Breast epithelium (tissue), 4 donors: ENCODE measurements around the gene SMAD7. TPM values are rescaled to one million over a fixed set of nuclear protein-coding genes. Genes with fewer than 3 reads are reported as not detected.

Experiments
- DNase-seq, 2 donors: peaks; one replicate each; pipeline ENCODE4 v3.0.0-alpha.2; 2019; ENCODE audit warnings: low spot score in 2 of 2
- H3K27ac ChIP-seq, 2 donors: fragments of 200-600 bp; sonication (generic) in 1 of 2; one replicate each; pipeline ENCODE4 v1.5.1; 2016 to 2019; ENCODE audit warnings: mild to moderate bottlenecking in 1 of 2
- H3K27me3 ChIP-seq, 2 donors: fragments of 200-600 bp; sonication (generic) in 1 of 2; one replicate each; pipeline versions ENCODE4 v1.5.1 to v1.6.0; 2017 to 2019; ENCODE audit warnings: control low read depth in 1 of 2, mild to moderate bottlenecking in 1 of 2
- H3K36me3 ChIP-seq: fragments of 200-600 bp; one replicate; pipeline ENCODE4 v1.5.1; 2019
- H3K4me1 ChIP-seq, 2 donors: fragments of 200-600 bp; sonication (generic); one replicate each; pipeline ENCODE4 v1.5.1; 2016 to 2019; ENCODE audit warnings: control low read depth in 1 of 2
- H3K4me3 ChIP-seq, 3 donors: fragments of 200-600 bp; sonication (generic); 1 replicate in 2 of 3; 2 replicates in 1 of 3; pipeline ENCODE4 v1.5.1; 2016 to 2019; ENCODE audit warnings: mild to moderate bottlenecking in 3 of 3, moderate library complexity in 2 of 3
- H3K9me3 ChIP-seq, 2 donors: fragments of 200-600 bp; sonication (generic) in 1 of 2; one replicate each; pipeline ENCODE4 v1.5.1; 2016 to 2019; ENCODE audit warnings: control low read depth in 1 of 2
- POLR2A ChIP-seq: fragments of 450-650 bp; IDR thresholded peaks from one replicate; pipeline ENCODE4 v1.6.1; 2016; ENCODE audit warnings: antibody characterized with exemption, mild to moderate bottlenecking, moderate library complexity
- POLR2AphosphoS5 ChIP-seq, 3 donors: sonication (generic); formaldehyde crosslinking; IDR thresholded peaks; one replicate each; pipeline ENCODE4 v1.6.1; 2017; ENCODE audit warnings: antibody characterized with exemption in 3 of 3
- intact Hi-C: fragments of 100-400 bp; cut with DNase I; formaldehyde crosslinking; loops from one replicate; pipeline ENCODE4 v1.15.1; 2023; ENCODE audit warnings: low total_unique reads
- total RNA-seq, 3 donors: library from RNA; depleted of rRNA; stranded (reverse); fragments of >200 nt; gene quantifications; one replicate each; pipeline ENCODE4 v1.1.0, GENCODE V29; 2016
- TF ChIP-seq, protein P1 (sequence below), 3 donors: fragments of 450-650 bp; IDR thresholded peaks; one replicate each; pipeline ENCODE4 v1.5.1; 2016 to 2017; ENCODE audit warnings: antibody characterized with exemption in 3 of 3, mild to moderate bottlenecking in 3 of 3, moderate library complexity in 3 of 3

The SMAD7 gene
- total RNA-seq, 3 donors from 2014 or later = 17.4 to 21.2 (median 20.6) TPM

- no peak for DNase-seq
- no peaks in the 10 kb centered on the region for H3K4me1 ChIP-seq
- H3K4me3 ChIP-seq = no peak overlapping the region
- no peaks in the 10 kb centered on the region for H3K36me3 ChIP-seq
- TF ChIP-seq, protein P1, sequence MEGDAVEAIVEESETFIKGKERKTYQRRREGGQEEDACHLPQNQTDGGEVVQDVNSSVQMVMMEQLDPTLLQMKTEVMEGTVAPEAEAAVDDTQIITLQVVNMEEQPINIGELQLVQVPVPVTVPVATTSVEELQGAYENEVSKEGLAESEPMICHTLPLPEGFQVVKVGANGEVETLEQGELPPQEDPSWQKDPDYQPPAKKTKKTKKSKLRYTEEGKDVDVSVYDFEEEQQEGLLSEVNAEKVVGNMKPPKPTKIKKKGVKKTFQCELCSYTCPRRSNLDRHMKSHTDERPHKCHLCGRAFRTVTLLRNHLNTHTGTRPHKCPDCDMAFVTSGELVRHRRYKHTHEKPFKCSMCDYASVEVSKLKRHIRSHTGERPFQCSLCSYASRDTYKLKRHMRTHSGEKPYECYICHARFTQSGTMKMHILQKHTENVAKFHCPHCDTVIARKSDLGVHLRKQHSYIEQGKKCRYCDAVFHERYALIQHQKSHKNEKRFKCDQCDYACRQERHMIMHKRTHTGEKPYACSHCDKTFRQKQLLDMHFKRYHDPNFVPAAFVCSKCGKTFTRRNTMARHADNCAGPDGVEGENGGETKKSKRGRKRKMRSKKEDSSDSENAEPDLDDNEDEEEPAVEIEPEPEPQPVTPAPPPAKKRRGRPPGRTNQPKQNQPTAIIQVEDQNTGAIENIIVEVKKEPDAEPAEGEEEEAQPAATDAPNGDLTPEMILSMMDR (IDR thresholded peaks at IDR 0.05) = no peak
- TF ChIP-seq POLR2AphosphoS5 (IDR thresholded peaks at IDR 0.05) (no peak), POLR2A (no peak)
- no peak overlapping the region for H3K27ac ChIP-seq
- intact Hi-C loops = no loop called here
- no peaks in the 10 kb centered on the region for H3K27me3 ChIP-seq
- no peaks in the 10 kb centered on the region for H3K9me3 ChIP-seq
These were observed 59.0 kb downstream of the SMAD7 start for GRCh38 chr18:48891721-48892120.

GRCh38 chr18:48889981-48890762 is 60.6 kb downstream of the SMAD7 start:
- Histone ChIP-seq H3K27ac (no peak overlapping the region), H3K4me1 (no peaks in the 10 kb centered on the region)
- DNase-seq = no peak

GRCh38 chr18:48889115-48889941 is 61.4 kb downstream of the SMAD7 start:
- intact Hi-C loops = no loop called here
- H3K9me3 ChIP-seq = no peaks in the 10 kb centered on the region
- DNase-seq = no peak
- no peak for TF ChIP-seq POLR2AphosphoS5 (IDR thresholded peaks at IDR 0.05)
- TF ChIP-seq POLR2A = no peak
- TF ChIP-seq, protein P1 (IDR thresholded peaks at IDR 0.05) = no peak
- H3K36me3 ChIP-seq = no peaks in the 10 kb centered on the region
- no peak overlapping the region for H3K27ac ChIP-seq
- no peaks in the 10 kb centered on the region for H3K27me3 ChIP-seq
- H3K4me3 ChIP-seq = no peak overlapping the region
- no peaks in the 10 kb centered on the region for H3K4me1 ChIP-seq

More at GRCh38 chr18:48889981-48890762, 60.6 kb downstream of the SMAD7 start:
- H3K27me3 ChIP-seq = no peaks in the 10 kb centered on the region
- intact Hi-C loops = no loop called here
- no peaks in the 10 kb centered on the region for H3K36me3 ChIP-seq
- TF ChIP-seq, protein P1 (IDR thresholded peaks at IDR 0.05) = no peak
- TF ChIP-seq POLR2A = no peak
- TF ChIP-seq POLR2AphosphoS5 (IDR thresholded peaks at IDR 0.05) = no peak
- no peak overlapping the region for H3K4me3 ChIP-seq
- no peaks in the 10 kb centered on the region for H3K9me3 ChIP-seq

DNA sequence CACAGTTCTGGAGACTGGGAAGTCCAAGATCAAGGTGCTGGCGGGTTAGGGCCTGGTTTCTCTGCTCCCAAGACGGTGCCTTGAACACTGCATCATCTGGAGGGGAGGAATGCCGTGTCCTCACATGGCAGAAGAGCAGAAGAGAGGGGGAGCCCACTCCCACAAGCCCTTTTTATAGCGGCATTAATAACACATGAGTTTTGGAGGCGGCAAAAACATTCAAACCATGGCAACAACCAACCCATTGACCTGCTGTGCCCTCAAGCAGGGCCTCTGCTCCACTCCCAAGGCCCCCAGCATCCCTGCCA is 62.0 kb downstream of the SMAD7 start:
- H3K27me3 ChIP-seq = no peaks in the 10 kb centered on the region
- intact Hi-C loops = no loop called here
- DNase-seq = no peak
- no peak overlapping the region for H3K27ac ChIP-seq
- H3K4me1 ChIP-seq = no peaks in the 10 kb centered on the region
- TF ChIP-seq POLR2AphosphoS5 (IDR thresholded peaks at IDR 0.05) (no peak), POLR2A (no peak)
- TF ChIP-seq, protein P1 (IDR thresholded peaks at IDR 0.05) = no peak
- H3K36me3 ChIP-seq = no peaks in the 10 kb centered on the region
- H3K4me3 ChIP-seq = no peak overlapping the region
- H3K9me3 ChIP-seq = no peaks in the 10 kb centered on the region
